H1 (cell line): ENCODE results near the gene KBTBD13. TPM values are rescaled to one million over a fixed set of nuclear protein-coding genes. Genes with fewer than 3 reads are reported as not detected.

Experiments
- BCL11A ChIP-seq, 2 experiments: IDR thresholded peaks; one replicate each; pipeline ENCODE4 v1.6.1; 2011; ENCODE audit warnings: low read depth in 2 of 2, low read length in 2 of 2, mild to moderate bottlenecking in 2 of 2
- CHD1 ChIP-seq: IDR thresholded peaks from 2 replicates; pipeline ENCODE4 v1.6.1; 2012; ENCODE audit warnings: low read depth, low read length, improper control_type of control experiment
- MAFK ChIP-seq: IDR thresholded peaks from 2 replicates; pipeline ENCODE4 v1.6.1; 2012; ENCODE audit warnings: low read depth, mild to moderate bottlenecking, improper control_type of control experiment, low read length
- RAD21 ChIP-seq, 2 experiments: IDR thresholded peaks in 1 of 2; conservative IDR thresholded peaks in 1 of 2; 2 replicates each; pipeline ENCODE4 v1.6.1; 2011; ENCODE audit warnings: low read depth in 2 of 2, low read length in 2 of 2, improper control_type of control experiment in 1 of 2, inconsistent platforms in 1 of 2, mild to moderate bottlenecking in 1 of 2, moderate library complexity in 1 of 2
- polyA plus RNA-seq, 7 experiments: library from polyadenylated mRNA; depleted of rRNA in 3 of 7; stranded (reverse) in 5 of 7; unstranded in 2 of 7; fragments of >200 nt in 5 of 7; fragments of 200-250 nt in 2 of 7; gene quantifications; 1 replicate in 5 of 7; 2 replicates in 1 of 7; 4 replicates in 1 of 7; pipeline versions ENCODE4 v1.2.1 to v1.2.3, GENCODE V29; 2011 to 2013; ENCODE audit warnings: missing spikeins in 2 of 7, mixed read lengths in 2 of 7
- total RNA-seq: library from RNA; stranded (reverse); fragmentation: NEBNext Ultra II Directional; extraction: Animal tissue kit (Norgen Biotek cat#: 25700); gene quantifications from 2 replicates; pipeline ENCODE4 v1.2.1, GENCODE V29; 2021
- TF ChIP-seq, protein P1 (sequence below), 3 experiments: IDR thresholded peaks; 1 replicate in 2 of 3; 2 replicates in 1 of 3; pipeline versions ENCODE4 v1.5.1 to v1.6.1; 2011; ENCODE audit warnings: low read length in 3 of 3, mild to moderate bottlenecking in 3 of 3, inconsistent platforms in 2 of 3, low read depth in 1 of 3, moderate library complexity in 1 of 3; ENCODE audit not compliant: insufficient read depth in 1 of 3; ENCODE audit errors: control extremely low read depth in 1 of 3

KBTBD13 gene
- total and polyA plus RNA-seq, 2 of the 8 experiments (the other 6 are each of a cell fraction or from before 2014, with no cell fraction given), result not detected

DNA sequence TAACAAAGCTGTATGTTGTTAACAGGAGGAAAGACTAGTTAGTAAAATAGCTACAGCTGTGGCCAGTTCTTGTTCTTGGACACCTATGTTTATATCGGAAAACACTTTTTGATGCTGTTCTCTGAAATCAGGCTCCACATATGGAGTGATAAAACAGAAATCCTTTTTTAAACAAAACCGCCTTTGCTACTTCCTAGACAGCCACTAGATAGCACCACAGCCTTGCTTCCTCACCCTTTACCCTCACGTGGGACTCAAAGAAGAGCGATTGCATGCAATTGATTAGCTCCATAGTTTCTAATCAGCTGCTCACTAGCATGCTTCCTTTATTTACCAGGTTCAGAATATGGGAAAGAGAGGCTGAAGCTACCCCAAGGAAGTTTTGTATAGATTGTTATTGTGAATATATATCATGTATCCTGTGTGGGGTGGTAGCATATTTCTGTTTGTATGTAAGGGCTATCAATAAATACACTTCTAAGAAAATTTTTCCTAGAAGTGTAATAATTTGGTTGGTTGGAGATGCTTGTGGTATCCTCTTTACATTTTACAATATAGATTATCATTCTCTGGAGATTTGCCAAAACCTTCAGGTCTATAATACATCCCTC lies 42.8 kb upstream of the KBTBD13 start (continued):
- TF ChIP-seq, protein P1, sequence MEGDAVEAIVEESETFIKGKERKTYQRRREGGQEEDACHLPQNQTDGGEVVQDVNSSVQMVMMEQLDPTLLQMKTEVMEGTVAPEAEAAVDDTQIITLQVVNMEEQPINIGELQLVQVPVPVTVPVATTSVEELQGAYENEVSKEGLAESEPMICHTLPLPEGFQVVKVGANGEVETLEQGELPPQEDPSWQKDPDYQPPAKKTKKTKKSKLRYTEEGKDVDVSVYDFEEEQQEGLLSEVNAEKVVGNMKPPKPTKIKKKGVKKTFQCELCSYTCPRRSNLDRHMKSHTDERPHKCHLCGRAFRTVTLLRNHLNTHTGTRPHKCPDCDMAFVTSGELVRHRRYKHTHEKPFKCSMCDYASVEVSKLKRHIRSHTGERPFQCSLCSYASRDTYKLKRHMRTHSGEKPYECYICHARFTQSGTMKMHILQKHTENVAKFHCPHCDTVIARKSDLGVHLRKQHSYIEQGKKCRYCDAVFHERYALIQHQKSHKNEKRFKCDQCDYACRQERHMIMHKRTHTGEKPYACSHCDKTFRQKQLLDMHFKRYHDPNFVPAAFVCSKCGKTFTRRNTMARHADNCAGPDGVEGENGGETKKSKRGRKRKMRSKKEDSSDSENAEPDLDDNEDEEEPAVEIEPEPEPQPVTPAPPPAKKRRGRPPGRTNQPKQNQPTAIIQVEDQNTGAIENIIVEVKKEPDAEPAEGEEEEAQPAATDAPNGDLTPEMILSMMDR (IDR thresholded peaks at IDR 0.05; ENCODE audit: control extremely low read depth in 1 of 3, insufficient read depth in 1 of 3, low read depth in 1 of 3, low read length in 3 of 3), result peak in 2 of 3 experiments; percentile 50 to 51; a peak in 3 of 4 replicates
- TF ChIP-seq MAFK (no peak), CHD1 (no peak), RAD21 (IDR thresholded peaks at IDR 0.05 in 1 of 2, conservative IDR thresholded peaks at IDR 0.05 in 1 of 2; ENCODE audit: low read depth in 2 of 2, low read length in 2 of 2) (peak; percentile 76 to 79), BCL11A (IDR thresholded peaks at IDR 0.05; ENCODE audit: low read depth in 2 of 2, low read length in 2 of 2) (no peak)
